ENCODE data around the gene RABAC1.
"Not testable (repeated sequence)": the region's sequence is repeated elsewhere in the genome, so short reads cannot be mapped to it uniquely, and the experiment has no call there.

RABAC1 gene

DNA sequence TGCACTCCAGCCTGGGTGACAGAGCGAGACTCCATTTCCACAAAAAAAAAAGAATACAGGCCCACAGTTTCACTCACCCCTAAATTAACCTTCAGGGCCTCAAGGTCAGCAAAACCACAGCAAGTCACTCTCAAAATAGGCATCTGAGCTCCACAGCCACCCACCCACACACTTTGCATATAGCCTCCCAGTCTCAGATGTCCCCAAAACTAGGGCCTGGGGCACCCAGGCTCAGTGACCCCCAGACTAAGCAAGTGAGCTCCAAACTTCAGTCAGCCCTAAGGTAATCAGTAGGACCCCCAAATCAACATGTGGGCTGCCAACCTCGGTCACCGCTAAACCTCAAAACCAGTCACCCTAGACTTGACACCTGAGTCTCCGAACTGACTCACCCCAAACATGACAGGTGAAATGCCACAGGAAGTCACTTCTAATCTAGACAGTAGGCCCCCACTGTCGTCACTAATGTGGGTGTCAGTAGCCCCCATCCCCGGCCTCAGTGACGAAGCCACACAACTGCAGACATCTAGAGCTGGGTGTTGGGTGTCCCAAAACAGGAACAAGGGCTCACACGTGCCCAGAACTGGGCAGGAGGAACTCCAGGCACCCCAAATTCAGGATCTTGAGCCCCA, 13.9 kb downstream of the RABAC1 start:
- DNase-seq (ENCODE audit: low spot score), result no peak

DNA sequence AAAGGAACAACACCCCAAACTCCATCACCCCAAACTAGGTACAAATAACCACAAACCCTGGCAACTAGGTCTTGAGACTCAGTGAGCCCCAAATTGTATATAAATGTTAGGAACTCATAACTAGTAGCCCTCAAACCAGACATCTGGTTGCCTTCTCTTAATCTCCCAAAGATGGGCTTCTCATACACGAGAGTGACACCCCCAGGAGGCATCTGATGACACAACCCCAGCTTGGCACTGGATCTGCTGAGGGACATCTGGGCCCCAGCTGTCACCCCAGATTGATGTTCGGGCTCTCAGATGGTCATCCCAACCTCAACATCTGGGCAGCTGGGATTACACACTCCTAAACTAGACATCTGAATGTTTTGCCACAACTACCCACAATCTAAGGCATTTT, 14.8 kb downstream of the RABAC1 start:
- no peak for DNase-seq (ENCODE audit: low spot score)

DNA sequence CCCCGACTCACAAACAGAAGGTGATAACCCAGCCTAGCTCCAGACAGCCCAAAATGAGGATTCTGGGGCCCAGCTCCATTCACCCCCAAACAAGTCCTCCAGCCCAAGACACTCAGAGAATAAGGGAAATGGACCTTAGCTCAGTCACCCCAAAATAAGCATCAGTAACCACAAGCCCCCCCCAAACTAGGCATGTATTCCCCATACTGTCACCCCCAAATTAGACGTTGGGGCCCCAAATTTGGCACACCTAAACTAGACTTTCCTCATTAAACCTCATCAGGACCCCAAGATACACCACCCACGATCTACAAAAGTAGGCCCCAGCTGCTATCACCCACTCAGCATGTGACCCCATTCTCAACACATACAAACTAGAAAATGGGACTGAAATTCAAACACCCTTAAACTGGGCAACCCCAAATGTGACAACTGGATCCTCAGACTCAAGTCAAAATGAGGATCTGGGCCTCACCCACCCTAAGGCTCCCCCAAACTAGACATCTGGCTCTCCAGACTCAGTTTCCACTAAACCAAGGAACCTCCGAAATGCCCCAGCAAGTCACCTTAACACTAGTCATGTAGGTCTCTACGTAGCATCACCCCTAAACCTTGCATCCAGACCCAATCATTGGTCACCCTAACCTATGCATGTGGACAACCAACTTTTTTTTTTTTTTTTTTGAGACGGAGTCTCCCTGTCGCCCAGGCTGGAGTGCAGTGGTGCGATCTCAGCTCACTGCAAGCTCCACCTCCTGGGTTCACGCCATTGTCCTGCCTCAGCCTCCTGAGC, 17.5 kb downstream of the RABAC1 start:
- DNase-seq (ENCODE audit: low spot score), result no peak

DNA sequence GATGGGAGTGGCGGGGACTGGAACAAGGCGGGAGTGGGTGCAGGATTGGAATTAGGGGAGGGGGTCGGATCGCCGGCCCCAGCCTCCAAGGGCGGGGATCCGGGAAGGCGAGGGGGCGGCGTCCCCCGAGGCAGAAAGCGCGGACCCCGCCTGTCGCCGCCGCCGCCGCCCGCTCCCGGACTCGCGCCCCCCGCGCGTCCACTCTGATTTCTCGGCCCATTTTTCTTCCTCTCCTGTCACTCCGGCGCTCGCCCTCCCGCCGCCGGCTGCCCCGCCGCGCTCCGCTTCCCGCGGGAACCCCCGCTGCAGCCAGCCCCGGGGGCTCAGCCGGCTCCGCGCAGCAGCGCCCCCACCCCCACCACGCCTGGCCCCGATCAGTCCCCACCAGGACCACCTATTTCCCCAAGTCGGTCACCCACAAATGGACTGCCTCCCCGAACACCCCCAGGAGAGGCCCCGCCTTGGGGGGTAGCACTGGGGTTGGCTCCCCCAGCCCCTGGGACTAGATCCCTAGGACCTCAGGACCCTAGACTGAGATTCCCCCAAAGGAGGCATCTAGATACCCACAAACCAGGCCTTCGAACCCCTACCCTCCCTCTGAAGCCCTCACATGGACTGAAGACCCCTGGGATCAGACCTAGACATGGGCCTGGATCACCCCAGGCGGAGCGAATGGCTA, 18.3 kb downstream of the RABAC1 start:
- DNase-seq (ENCODE audit: low spot score), result no peak

DNA sequence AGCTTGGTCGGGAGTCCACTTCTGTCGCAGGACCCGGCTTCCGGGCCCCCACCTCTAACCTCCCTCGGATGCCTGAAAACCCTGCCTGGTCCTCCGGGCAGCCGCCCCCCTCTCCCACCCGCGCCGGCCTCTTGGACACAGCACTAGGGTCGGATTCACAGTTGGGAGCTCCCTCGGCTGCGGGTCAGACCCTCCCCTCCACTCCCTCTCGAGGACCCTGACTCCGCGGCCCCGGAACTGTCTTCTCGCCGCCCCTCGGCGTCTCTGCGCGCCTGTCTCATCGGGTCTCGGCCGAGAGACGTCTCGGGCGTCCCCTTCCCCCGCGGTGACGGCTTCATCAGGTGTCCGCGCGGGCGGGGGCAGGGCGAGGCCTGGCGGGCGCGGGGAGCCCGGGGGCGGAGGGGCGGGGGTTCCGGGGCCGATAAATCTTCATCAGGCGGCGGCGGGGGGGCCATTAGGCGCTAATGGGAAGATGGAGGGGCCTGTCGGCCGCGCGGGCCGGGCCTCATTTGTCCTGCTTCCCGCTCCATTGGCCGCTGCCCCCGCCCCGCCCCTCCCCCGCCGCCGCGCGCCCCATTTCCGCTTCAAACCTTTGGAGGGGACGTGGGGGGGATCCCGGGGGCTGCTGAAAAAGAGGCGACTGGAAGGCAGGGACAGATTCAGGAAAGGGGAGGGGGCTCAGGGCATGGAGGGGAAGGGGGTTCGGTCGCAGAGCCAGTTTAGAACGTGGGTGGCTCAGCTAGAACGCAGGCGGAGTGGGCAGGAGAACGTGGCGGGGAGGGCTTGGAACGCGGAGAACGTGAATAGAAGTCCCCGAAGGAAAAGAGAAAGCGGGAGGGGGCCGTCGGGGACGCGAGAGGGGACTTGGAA, 19.0 kb downstream of the RABAC1 start:
- DNase-seq (ENCODE audit: low spot score), result no peak

DNA sequence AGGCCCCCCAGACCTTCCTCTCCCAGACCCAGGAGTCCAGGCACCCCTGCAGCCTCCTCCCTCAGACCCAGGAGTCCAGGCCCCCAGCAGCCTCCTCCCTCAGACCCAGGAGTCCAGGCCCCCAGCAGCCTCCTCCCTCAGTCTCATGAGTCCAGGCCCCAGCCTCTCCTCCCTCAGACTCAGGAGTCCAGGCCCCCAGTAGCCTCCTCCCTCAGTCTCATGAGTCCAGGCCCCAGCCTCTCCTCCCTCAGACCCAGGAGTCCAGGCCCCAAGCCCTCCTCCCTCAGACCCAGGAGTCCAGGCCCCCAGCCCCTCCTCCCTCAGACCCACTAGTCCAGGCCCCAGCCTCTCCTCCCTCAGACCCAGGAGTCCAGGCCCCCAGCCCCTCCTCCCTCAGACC, 19.9 kb downstream of the RABAC1 start:
- DNase-seq (ENCODE audit: low spot score), result not testable (repeated sequence)

DNA sequence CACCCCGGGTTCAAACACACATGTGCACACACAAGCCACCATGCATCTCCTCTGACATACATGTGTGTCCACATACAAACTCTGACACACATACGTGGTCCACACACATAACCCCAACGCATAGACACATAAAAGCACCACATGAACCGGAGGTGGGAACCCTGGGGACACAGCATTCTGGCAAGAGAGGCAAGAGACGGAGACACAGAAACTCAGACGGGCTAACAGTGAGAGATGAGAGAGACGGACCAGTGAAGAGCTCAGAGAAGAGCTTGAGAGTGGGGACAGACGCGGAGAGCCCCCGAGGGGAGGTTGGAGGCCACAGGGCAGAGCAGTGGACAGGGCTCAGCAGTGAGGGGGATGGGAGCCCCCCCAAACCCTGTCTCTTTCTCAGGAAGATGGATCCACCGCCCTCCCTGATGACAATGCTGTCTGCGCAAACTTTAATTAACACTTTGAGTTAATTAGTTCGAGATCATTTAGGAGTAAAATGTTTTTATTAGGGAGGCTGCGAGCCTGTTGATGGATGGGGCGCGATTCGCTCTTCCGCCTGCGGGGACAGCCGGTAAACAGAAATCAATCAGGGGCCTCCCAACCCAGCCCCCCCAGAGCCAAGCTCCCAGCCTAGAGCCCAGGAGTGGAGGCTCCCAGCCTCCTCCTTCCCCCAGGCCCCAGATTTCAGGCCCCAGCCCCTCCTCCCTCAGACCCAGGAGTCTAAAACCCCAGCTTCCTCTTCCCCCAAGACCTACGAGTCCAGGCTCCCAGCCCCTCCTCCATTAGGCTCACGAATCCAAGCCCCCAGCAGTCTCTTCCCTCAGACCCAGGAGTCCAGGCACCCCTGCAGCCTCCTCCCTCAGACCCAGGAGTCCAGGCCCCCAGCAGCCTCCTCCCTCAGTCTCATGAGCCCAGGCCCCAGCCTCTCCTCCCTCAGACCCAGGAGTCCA, 21.3 kb downstream of the RABAC1 start:
- DNase-seq (ENCODE audit: low spot score), result no peak

DNA sequence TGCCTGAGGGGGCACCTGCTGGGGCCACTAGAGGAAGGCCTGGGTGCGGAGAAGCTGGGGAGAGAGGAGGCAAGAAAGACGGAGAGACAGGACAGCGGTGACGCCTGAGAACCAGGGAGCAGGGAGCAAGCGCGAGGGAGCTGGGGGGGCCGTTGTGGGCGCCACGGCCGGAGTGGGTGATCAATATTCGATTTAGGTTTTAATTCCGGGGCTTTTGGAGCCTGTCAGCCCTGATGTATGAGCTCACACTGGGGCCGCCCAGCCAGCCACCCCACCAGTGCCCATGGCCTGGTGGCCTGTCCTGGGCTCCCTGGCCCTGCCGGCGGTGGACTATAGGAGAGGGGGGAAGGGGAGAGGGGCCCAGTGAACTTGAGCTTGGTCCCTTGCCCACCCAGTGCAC, 22.2 kb downstream of the RABAC1 start:
- DNase-seq (ENCODE audit: low spot score), result no peak

DNA sequence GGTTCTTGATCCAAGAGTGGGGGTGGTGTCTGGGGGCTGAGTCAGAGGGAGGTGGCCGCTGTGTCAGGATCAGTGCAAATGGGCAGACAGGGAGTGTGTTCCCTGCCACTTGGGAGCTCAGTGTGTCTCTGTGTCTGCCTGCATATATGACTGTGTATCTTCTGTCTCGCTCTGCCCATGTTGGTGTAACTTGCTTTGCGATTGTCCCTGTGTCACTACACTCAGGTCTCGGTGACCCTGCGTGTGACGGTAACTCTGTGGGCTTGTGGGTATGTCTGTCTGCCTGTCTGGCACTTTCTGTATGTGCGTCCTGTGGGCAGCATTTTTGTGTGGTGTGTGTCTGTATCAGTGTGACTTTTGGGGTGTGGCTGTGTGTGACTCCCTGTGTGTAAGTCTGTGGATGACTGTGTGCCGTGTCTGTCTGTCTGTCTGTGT, 22.7 kb downstream of the RABAC1 start:
- DNase-seq (ENCODE audit: low spot score), result no peak

DNA sequence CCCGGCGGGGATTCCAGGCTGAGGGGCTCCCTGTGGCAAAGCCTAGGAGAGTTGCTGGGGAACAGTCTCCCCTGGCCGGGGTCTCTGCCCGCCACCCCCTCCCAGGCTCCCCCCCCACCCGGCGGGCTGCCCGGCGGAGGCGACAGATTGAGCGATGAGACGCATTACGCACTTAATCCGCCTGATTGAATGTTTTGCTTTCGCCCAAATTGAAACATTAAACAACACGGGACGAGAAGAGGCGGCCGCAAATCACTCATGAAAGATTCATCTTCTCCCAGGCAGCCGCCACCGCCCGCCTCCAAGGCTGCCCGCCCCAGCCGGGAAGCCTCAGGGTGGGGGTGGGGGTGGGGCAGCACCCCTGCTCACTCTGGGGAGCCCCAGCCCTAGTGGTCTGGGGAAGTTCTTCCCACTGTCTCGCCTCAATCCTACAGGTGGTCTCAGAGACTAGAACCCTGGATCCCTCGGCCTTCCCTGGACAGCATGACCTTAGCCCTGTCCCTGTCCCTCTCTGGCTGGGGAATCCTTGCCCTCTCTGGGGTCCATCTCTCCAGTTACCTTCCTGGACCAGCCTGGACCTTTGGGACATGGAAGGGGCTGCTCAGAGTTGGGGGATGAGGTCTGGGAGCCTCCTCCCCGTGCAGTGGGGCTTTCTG, 23.2 kb downstream of the RABAC1 start:
- DNase-seq (ENCODE audit: low spot score), result no peak

DNA sequence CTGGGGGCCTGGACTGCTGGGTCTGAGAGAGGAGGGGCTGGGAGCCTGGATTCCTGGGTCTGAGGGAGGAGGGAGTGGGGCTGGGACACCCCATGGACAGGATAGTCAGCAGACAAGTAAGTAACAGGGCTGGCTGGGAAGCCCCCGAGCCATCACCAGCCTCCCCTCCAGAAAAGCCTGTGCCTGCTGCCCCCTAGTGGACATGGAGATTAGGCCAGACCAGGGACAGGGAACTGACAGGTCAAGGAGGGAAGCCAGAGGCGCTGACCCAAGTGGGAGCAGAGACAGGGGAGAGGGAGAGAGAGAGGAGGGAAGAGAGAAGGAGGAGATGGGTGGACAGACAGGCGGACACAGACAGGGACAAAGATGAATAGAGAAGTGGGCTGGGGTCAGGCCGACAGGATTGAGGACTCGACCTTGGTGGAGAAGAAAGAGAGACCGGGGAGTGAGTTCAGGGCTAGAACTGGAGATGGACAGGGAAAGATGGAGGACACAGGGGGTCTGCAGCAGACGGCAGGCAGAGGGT, 24.2 kb downstream of the RABAC1 start:
- peak; percentile 57 for DNase-seq (ENCODE audit: low spot score)

DNA sequence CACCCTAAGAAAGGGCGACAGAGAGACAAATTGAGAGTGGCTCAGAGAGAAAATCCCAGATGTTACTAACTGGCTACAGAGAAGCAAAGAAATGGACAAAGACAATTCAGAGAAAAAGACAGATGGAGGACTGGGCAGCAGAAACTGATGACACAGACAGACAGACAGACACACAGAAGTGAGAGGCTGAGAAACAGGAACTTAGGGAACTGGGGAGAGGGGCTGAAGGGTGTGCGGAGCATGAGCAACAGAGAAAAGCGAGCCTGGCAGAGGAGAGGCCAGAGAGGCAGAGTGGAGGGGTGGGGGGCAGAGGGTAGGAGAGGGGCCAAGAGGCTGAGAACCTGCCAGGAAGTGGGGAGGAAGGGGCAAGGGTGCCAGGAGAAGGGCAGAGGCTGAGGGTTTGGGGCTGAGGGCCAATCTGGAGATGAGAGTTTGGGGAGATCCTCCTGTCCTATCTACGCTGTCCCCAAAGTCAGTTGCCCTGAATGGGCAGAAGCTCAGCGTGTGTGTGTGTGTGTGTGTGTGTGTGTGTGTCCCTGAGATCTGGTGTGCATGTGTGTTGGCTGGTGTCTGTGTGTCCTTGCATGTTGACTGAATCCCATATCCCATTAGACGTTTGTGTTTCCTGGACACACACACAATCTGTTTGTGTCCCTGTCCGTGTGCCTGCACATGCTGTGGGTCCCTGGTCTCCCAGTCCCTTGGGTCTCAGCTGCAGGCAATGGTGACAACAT, 25.3 kb downstream of the RABAC1 start:
- DNase-seq (ENCODE audit: low spot score), result no peak

DNA sequence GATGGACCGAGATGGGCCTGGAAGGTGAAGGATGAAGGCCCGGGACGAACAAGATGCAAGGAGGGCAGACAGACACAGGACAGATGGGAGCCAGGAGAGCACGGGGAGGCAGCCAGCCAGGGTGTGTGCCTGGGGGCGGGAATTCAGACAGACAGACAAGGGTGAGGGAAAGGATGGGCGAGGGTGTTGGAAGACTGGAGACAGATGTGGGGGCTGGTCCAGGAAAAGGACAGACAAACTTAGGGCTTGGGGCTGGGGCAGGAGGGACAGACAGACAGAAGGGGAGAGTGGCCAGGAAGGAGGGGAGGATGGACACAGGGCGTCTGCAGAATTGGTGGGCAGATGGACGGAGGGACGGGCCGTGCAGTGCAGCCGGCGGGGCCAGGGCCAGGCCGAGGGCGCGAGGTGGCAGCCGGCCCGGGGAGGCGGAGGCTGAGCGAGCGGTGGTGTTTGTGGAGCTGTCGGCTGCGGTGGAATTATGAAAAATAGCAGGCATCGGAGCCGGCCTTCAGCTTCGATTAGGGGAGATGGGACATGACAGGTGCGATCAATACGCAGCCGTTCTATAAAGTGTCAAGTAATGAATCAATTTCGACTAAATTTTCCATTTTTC, 26.3 kb downstream of the RABAC1 start:
- DNase-seq (ENCODE audit: low spot score), result no peak

DNA sequence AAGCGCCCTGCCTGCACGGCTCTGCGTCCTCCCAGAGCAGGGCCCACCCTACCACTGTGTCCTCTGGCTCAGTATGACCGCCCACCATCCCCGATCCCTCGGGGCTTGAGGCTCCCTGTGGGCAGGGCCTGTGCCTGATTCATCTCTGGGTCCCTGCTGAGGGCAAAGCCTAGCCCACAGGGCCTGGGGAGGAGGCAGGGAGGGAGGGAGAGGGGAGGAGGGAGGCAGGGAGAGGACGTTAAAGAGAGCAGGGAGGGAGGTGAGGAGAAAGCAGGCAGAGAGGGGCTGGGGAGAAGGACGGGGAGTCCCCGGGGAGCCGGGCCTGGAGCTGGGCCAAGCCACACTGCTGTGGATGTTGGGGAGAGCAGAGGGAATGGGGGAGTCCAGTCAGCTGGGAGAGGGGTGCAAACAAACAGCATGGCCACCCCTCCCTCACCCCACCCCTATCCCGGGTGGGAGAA, 26.8 kb downstream of the RABAC1 start:
- DNase-seq (ENCODE audit: low spot score), result no peak

DNA sequence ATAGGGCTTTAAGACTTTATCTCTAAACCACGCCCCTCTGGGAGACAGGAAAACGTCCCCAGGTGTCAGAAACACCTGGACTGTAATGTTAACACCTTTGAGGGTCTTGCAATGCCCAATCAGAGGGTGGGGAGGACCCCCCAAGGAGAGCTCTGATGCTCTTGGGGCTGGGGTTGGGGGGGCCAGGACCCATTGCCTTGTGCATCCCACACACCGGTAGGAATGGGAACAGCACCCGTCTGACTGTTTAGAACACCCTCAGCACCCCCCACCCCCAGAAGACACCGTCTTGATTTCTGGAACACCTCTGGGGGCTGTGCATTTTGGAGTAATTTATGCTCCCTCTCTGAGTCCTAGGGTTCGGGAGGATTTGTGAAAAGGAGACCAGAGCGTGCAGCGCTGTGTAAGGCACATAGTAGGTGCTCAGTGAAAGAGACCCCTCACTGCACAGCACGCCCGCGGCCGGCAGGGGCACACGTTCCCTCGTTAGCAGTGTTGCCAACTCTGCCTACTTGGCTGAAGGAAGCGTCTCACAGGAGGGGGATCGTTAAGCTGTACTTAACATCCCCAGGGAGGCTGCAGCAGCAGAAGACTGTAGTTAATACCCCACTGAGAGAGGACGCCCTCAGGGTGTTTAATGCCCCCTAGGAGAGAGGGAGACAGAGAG, 28.1 kb downstream of the RABAC1 start:
- DNase-seq (ENCODE audit: low spot score), result no peak

DNA sequence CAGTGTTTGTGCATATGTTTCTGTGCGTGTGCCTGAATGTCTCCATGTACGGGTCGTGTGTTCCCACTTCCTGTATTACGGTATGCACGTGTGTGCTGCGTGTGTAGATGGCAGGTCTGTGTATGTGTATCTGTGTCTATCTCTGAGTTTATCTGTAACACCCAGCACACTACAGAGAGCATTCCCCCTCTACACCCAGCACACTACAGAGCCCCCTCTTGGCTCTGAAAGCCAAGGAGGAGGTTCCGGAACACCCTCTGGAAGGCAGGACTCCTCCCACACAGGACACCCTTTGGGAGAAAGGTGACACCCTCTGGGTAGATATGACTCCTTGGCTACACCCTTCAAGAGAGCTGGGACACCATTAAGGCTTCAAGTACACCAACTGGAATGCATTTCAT, 28.8 kb downstream of the RABAC1 start:
- DNase-seq (ENCODE audit: low spot score), result no peak

DNA sequence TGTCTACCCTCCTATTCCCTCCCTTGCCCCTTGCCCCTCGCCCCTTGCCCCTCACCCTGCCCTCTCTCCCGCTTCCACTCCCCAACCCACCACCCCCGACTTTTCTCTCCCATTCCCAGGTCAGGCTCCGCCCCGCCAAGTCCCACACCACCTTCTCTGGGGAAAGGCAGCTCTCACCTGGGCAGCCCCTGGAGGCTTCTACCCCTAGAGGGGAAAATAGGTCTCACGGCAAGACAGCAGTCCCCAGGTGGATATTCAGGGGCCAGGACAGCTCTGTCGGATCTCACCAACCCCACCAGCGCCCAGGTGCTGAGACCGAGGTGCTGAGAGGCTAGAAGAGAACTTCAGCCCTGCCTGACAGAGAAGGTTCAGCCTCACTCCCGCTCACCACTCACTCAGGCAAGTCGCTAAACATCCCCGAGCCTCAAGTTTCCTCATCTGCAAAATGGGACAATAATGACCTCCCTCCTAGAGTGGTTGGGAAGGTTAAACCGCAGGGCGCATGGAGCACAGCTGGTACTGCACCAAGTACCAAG, 29.5 kb downstream of the RABAC1 start:
- DNase-seq (ENCODE audit: low spot score), result no peak

Measured in pons (tissue), 1 donor.